Right lung (tissue), 5 donors: Measurements from ENCODE around the gene MYO10. TPM values are rescaled to one million over a fixed set of nuclear protein-coding genes. Genes with fewer than 3 reads are reported as not detected.
"Not testable (repeated sequence)": the region's sequence is repeated elsewhere in the genome, so short reads cannot be mapped to it uniquely, and the experiment has no call there.

ENCODE experiments used
- DNase-seq, 2 donors: peaks; one replicate each; pipeline ENCODE4 v3.0.0-alpha.2; 2013
- polyA plus RNA-seq, 5 donors: library from polyadenylated mRNA; unstranded; fragments of 120-200 nt; gene quantifications; one replicate each; pipeline versions ENCODE4 v1.2.1 to v1.2.3, GENCODE V29; 2013; ENCODE audit warnings: inconsistent platforms in 1 of 5, low replicate concordance in 1 of 5; ENCODE audit not compliant: insufficient read length in 5 of 5, insufficient read depth in 1 of 5

MYO10 gene
- polyA plus RNA-seq, 5 donors = 50.1 to 67.9 (median 57.3) TPM

DNA sequence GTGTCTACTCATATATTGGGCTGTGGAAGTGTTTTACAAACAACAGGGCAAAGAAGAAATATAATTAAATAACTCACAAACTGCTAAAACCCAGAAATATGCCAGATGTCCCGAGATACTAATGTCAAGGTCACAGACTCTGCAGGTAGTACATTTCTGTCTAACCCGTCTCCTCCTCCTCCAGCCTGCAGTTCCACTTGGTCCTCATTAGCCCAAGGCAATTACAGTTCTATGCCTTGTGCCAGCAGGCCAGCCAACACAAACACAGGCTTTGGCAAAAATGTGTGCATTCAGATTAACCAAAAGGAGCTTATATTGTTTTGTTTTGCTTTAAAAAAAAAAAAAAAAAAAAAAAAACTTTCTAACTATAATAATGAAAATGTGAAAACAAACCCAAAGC, 148.8 kb downstream of the MYO10 start:
- no peak for DNase-seq

DNA sequence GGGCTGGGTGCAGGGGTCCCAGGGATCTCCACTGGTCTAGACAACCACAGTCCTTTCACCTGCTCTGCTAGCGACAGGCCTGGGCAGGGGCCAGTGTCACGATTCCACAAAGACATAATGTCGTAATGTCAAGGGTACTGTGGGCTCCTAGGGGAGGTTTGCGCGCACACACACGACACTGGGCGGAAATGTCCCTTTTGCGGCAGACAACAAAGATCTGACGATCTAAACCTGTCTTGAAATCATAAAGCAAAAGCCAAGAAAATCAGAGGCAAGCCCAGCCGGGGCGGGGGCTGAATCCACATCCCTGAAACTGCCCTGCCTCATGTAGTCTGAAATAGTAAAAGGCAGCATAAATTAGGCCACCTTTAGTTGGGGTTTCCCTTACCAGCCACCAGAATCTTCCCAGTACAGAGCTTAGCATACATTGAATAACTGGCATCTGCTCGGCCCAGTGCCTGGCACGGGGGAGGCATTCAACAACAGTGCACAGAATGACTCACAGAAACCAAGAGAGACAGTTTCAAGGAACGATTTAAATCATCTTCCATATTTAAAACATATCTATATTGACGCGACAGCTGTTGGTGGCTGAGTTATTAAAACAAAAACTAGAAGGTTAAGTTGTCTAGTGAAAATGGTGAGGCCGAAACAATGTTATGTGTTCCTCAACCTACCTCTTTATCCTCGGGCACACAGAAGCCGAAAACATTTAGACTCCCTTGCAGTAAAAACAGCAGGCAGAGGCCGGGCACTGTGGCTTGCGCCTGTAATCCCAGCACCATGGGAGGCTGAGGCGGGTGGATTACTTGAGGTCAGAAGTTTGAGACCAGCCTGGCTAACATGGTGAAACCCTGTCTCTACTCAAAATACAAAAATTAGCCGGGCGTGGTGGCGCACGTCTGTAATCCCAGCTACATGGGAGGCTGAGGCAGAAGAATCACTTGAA, 151.0 kb downstream of the MYO10 start:
- DNase-seq = no peak

DNA sequence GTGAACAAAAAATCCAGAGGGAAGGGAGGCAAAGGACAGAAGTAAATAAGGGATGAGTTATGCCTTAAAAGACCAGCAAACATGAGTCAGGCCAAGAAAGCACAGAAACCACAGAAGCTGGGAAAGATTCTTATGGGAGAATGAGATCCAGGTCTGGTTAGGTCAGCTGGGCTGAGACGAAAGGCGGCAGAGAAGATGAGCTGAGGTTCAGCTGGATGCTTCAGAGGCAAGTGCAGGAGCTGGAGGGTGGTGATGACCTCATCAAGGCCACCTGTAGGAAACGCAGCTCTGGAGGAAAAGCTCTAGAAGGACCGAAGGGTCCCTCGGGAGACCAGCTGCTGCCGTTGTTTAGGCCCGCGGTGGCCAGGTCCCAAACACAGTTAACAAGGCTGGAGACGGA, 152.0 kb downstream of the MYO10 start:
- no peak for DNase-seq

DNA sequence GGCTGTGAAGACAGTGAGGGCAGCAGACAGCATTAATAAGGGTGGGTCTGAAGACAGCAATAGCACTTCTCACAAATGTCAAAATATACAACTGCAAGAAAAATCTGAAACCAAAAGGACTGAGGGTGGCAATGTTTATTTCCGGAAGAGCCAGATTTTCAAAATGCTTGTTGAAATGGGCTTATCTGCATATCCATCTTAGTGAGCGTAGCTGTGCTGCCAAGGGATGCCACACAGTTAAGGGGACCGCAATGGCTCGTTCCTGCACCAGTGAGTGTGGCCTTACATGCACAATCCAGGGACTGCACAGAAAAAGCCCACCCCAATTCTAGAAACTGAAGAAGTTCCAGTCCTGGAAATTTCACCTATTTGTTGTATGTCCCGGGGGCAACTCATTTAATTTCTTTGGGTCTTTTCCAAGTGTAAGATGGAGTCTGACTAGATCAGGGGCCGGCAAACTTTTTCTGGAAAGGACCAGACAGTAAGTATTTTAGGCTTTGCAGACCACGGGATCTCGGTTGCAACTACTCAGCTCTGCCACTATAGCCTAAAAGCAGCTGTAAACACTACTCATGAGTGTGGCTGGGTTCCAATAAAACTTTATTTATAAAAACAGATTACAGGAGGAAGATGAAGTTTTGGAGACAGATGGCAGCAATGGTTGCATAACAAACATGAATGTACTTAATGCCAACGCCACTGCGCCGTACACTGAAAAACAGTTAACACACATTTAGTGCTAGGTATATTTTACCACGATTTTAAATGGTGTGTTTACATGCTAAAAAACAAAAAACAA, 154.1 kb downstream of the MYO10 start:
- DNase-seq = no peak

DNA sequence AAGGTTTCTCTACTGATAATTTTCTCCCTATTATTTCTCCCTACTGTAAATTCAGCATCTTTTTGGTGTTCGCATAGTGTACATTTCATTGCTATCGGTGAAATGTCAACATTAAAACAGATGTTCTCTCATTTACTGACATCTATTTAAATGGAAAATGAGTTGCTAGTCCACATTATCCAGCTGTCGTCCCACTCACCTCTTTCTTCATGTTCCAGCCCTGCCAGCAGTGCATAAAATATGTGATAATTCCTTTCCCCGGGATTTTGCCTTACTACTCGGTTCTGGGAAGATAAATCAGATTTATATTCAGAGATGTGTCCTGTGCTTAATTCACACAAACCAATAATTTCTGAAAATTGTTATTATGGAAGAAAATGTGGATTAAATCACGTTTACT, 155.8 kb downstream of the MYO10 start:
- peak in 1 of 2 donors; percentile 49 for DNase-seq

DNA sequence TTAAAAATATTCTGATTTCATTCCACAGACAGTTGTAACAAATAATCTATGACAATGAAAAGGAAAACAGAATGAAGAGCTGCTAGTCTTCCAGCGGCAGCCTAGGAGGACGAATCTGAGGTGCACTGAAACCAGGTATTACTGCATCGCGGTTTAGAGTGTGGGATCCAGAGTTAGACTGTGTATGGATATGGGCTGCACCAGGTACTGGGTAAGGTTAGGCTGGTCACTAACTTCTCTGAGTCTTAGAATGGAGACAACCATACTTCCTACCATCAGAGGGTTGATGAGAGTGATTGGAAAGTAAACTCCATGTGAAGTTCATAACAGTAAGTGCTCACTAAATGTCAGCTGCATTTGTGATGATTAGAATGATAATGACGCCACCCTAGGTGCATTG, 158.7 kb downstream of the MYO10 start:
- DNase-seq = no peak

DNA sequence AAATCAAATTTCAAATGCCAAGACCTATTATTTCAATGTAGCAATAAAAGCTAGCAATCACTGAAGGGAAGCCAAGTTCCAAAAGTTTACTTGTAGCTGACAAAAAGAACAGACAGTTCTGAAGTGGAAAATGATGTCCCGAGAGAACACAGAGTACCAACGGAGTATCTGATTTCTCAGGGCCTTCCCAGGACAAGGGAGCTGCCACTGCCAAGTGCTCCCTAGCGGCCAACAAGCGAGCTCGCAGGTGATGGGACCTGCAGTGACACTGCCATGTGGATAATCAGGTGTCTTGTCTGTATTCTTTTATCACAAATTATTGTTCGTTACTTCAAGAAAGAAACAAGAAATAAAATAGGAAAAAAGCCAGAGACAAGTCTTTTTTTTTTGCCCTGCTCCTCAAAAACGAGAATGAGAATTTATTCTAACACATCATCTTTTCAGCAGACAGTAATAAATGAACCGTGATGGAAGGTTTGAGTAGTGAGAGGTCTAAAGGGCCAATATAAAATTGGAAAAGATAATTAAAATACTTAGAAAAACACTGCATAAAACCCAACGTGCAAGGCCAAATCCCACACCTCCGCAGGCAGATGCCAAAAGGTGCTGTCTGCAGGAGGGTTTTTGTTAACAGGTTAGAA, 159.4 kb downstream of the MYO10 start:
- DNase-seq = no peak

DNA sequence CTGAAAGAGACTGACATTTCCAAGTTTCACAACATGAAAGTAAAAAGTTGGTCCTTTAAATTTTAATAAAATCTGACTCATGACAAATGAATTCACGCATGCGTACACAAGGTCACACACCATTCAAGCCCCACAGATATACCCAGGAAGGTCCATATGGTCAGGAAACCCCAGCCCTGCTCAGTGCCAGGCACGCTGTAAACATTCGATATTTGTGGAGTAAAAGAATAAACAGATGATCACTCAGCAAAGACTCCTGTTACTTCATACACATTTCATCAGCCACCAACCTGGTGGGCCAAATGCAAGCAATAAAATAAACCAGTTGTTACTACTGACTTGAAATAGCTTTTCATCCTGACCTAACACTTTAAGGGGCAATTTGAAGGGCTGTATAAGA, 161.3 kb downstream of the MYO10 start:
- no peak for DNase-seq

DNA sequence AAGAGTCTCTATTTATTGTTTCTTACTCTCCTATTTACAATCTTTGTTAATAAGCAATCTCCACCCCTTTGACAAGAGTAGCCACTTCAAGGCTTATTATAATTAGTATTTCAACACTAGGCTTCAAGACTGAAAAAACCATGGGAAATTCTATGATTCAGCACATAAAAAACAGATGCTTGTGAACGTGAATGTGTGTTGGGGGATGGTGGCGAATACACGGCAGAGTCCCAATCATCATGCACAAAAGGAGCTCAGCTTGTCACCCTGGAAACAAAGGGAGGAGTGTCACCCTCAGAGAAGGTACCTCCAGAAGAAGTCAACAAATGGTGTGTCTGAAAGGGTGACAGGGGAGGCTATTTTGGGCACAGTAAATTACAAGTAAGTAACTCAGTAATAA, 162.1 kb downstream of the MYO10 start:
- no peak for DNase-seq

DNA sequence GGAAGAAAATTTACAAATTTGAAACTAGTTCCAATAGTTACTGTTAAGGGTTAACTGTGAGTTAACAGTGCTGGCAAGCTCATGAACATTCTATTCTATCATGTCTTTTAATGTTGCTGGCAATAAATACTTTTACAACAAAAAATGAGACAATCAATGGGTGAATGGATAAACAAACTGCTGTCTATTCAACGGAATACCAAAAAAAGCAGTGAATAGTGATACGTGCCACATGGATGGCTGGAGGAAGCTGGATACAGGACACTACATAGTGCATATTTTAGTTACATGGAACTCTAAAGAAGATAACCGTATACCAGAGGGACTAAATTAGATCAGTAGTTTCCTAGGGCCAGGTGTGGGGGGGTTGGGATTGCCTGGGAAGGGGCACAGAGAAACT, 163.5 kb downstream of the MYO10 start:
- DNase-seq = no peak

DNA sequence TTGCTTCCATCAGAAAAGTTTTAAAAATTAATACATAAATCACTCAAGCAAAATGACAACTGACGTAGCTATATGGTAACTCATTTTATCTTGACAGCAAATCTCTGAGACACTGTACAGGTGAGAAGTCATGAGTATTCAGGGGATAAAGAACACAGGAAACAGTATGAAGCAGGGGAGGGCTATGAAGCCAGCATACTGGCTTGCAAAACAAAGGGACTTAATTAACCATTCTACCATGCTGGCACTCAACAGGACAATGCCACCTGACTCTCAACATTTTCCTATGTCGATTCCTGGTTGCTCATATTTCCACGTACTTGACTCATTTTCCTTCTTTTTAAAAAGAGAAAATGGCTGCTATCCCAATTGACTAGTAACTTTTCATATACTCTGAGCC, 167.9 kb downstream of the MYO10 start:
- no peak for DNase-seq

DNA sequence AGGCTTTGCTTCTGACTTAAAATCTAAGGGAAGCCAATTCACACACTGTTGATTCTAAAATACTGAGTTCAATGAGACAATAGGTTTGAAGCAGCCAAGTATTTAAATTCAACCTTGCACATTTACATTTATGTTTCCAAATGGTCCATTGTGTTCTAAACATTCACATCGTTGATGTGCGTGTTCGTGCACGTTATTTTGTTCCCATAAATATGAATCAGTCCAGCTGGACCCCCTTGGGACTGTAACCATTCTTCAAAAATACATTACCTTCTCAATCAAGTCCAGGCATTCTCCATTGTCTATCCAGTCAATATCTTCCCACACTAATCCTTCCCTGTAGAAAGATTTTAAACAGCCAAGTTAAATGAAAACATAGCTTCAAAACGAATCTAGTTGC, 172.9 kb downstream of the MYO10 start:
- DNase-seq = no peak

DNA sequence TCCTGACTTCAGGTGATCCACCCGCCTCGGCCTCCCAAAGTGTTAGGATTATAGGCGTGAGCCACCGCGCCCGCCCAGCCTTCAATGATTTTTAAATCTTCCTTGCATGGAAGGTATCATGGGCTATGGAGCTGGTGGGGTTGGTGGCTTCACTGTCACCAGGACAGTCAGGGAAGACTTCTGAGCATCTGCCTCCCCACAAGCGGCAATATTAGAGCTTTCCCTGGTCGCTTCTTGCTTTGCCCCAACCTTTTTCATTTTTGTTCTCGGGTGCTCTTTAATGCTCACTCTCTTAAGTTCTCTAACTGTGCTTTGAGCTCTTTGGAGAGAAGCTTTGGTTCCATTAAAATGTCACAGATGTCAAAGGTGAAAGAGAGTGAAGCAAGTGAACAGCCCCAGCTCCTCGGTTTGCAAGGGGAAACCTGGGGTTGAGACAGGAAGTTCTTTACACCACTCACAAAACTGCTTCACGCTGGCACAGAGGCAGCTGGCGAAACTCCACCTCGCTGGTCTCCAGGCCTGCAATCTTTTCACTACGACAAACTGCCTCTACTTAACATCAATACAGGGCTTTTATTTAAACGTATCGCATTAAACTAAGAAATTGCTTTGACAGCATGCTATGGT, 176.8 kb downstream of the MYO10 start:
- DNase-seq = no peak

DNA sequence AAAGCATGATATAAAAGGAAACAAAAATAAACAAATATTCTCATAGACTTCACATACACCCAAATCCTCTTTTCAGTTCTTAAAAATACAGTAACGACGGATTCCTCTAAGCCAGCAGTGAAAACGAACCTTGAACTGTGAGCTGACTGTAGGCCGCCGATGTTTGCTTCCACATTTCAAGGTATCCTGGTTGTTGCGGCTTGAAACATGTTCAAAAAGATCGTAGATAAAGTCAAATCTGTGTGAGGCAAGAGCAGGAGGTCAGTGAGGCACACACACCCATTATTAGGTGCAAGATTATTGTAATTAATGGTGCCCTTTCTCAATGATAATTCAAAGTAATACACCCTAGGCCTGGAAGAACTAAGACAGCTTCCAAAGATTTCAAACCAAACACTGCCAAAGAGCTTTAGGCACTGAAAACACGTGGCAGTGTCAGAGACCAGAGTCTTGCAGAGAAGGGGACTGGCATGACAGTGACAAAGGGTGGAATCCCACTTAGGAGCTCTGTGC, 178.0 kb downstream of the MYO10 start:
- no peak for DNase-seq

DNA sequence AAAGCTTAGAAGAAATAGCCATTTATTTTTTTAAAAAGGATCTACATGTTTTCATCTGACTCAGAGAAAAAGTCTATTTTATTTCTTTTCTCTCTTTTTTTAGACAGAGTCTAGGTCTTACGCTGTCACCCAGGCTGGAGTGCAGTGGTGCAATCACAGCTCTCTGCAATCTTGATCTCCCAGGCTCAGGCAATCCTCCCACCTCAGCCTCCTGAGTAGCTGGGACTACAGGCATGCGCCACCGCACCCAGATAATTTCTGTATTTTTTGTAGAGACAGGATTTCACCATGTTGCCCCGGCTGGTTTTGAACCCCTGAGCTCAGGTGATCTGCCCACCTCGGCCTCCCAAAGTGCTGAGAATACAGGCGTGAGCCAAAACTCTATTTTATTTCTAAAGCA, 178.5 kb downstream of the MYO10 start:
- DNase-seq = not testable (repeated sequence)

DNA sequence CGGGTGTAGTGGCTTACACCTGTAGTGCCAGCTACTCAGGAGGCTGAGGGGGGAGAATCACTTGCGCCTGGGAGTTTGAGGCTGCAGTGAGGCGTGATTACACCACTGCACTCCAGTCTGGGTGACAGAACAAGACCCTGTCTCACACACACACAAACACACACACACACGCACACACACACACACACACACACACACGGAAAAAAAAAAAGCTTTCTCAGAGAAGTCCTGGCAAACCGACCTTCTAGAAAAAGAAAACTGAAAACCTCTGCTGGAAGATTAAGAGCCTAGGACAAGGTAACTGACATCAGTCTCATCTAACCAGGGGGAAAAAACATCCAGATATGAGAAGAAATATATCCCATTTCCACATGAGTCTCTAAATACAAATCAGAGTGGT, 178.9 kb downstream of the MYO10 start:
- no peak for DNase-seq

DNA sequence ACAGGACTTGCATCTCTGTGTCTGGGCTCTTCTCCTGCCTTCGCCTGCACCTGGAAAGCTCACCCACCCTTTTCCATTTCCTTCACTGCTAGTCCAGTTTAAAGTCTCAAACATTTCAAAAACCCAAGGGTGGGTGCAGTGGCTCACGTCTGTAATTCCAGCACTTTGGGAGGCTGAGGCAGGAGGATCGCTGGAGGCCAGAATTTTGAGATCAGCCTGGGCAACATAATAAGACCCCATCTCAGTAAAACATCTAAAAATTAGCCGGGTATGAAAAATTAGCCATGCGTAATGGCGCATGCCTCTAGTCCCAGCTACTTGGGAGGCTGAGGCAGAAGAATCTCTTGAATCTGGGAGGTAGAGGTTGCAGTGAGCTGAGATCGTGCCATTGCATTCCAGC, 179.4 kb downstream of the MYO10 start:
- no peak for DNase-seq

DNA sequence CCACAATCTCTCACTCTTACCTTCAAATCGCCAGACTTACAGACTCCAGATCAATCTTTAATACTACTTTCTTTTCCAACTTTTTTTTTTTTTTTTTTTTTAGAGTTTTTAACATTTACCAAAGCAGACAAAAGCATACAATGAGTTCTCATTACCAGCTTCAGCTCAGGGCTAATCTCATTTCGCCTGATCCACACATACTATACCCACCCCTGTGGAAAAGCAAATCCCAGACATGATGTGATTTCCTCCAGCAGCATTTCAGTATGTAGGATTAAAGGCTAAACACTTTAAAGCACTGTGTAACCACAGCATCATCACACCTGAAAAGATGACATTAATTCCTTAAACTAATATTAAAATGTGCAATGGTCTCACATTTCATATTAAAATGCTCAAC, 180.4 kb downstream of the MYO10 start:
- no peak for DNase-seq

DNA sequence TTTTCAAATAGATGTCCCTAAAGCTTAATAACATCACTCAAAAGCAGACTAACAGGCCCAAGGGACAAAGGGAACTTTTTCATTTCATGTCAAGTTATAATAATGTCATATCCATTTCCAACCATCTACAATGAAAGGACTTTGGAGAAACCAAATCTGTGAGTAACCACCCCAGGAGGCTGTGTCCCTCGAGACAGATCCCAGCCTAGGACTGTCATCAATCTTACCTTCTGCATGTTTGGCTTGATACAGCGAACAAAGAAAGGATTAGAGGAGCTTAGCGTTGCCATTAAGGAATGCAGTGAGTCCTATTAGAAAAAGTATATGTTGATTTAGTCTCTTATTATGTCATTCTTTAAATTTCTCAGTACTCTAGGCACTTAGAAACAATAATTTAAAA, 181.5 kb downstream of the MYO10 start:
- no peak for DNase-seq

DNA sequence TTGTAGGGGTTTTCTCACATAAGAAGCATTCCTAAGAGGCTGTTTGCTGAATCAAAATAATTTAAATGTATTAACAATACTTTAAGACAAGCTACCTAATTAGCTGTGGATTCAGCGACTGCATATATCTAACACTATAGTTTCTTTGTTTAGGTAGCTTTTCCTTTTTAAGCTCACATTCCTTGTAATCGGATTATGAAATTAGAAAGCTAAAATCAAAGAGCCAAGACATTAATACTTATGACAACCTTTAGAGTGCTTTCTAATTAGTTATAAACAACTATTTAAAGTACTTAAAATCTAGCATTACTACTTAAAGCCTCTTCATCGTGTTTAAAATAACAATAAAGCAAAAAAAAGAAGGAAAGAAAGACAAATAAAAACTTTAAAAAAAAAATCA, 182.0 kb downstream of the MYO10 start:
- DNase-seq = no peak

DNA sequence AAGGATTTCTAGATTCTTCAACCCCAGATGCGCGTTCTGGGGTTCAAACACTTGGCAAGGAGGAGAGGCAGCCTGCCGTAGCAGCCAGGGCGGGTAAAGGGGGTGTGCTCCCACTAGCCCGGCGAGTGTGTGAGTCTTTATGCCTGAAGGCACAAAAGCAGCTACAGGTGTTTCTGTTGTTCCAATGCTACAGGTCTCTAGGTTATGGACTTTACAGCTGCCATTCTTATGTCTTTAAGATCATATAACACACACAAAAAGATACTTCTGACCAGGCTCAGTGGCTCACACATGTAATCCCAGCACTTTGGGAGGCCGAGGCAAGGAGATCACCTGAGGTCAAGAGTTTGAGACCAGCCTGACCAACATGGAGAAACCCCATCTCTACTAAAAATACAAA, 185.6 kb downstream of the MYO10 start:
- DNase-seq = no peak

DNA sequence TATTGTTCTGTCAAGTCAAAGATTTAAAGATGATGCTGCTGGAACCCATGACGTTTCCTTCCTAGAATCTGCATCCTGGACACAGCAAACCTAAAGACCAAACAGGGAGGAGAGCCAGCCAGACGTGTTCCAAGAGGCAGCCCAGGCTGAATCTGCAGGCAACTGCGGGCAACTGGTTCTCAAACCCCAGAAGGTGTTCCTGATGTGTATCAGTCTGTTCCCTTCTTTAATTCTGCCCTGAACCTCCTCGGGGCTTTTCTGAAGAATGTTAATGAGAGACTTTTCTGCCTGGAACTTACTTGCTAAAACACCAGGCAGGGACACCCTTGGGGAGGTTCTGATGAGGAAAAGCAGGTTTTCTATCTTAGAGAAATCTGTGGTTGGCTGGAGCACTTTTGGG, 186.5 kb downstream of the MYO10 start:
- DNase-seq = no peak
